Fibroblast of lung (primary cell): Measurements from ENCODE around the gene FLNB.

Experiments used
- EZH2 ChIP-seq: IDR thresholded peaks from 2 replicates; pipeline ENCODE4 v1.5.1; 2012; ENCODE audit warnings: low read length, control low read depth, mild to moderate bottlenecking; ENCODE audit errors: missing control alignments
- TF ChIP-seq, protein P1 (sequence below), 2 donors: IDR thresholded peaks in 1 of 2; conservative IDR thresholded peaks in 1 of 2; 1 replicate in 1 of 2; 2 replicates in 1 of 2; pipeline ENCODE4 v1.5.1; 2011 to 2012; ENCODE audit warnings: low read length in 2 of 2, control low read depth in 1 of 2, inconsistent platforms in 1 of 2, low read depth in 1 of 2, mild to moderate bottlenecking in 1 of 2

DNA sequence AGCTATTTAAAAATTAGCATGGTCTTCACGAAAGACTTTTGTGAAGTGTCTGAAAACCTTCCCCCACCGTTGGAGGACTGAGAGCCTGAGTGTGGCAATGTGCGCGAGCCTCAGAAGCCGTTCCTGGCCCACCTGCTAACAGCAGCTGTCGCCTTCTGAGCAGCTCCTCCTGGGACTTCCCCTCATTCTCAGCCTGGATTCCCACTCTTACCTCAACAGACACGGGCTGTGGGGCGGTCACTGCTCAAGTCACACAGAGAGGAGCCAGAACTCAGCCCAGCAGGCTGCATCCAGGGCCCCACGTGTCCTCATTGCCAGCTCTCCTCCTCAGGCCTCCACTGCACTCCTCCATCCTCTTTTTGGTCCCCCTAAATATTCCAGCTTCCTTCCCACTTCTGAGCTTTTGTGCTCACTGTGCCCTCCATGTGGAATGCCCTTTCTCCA, 194.7 kb downstream of the FLNB start:
- TF ChIP-seq, protein P1, sequence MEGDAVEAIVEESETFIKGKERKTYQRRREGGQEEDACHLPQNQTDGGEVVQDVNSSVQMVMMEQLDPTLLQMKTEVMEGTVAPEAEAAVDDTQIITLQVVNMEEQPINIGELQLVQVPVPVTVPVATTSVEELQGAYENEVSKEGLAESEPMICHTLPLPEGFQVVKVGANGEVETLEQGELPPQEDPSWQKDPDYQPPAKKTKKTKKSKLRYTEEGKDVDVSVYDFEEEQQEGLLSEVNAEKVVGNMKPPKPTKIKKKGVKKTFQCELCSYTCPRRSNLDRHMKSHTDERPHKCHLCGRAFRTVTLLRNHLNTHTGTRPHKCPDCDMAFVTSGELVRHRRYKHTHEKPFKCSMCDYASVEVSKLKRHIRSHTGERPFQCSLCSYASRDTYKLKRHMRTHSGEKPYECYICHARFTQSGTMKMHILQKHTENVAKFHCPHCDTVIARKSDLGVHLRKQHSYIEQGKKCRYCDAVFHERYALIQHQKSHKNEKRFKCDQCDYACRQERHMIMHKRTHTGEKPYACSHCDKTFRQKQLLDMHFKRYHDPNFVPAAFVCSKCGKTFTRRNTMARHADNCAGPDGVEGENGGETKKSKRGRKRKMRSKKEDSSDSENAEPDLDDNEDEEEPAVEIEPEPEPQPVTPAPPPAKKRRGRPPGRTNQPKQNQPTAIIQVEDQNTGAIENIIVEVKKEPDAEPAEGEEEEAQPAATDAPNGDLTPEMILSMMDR (conservative IDR thresholded peaks at IDR 0.05 in 1 of 2, IDR thresholded peaks at IDR 0.05 in 1 of 2; ENCODE audit: low read depth in 1 of 2, low read length in 2 of 2) = no peak
- TF ChIP-seq EZH2 = no peak
